Retinal pigment epithelial cell (primary cell): Measurements from ENCODE around the gene ESF1.

Experiments
- DNase-seq: peaks from one replicate; pipeline ENCODE4 v3.0.0-alpha.2; 2010; ENCODE audit warnings: low read depth
- H3K4me3 ChIP-seq: 2 replicates; pipeline ENCODE4 v1.5.1; 2011; ENCODE audit warnings: mild to moderate bottlenecking, low read length, control low read depth, moderate library complexity
- CTCF ChIP-seq: conservative IDR thresholded peaks from 2 replicates; pipeline ENCODE4 v1.5.1; 2011; ENCODE audit warnings: low read depth, low read length, control low read depth, inconsistent platforms

Gene ESF1

GRCh38 chr20:13758884-13759283, 25.8 kb downstream of the ESF1 start:
- H3K4me3 ChIP-seq: no peak overlapping the region
- TF ChIP-seq CTCF: no peak
- no peak for DNase-seq

GRCh38 chr20:13756551-13756950, 28.2 kb downstream of the ESF1 start:
- no peak overlapping the region for H3K4me3 ChIP-seq
- DNase-seq: no peak
- TF ChIP-seq CTCF: no peak

- H3K4me3 ChIP-seq: no peak overlapping the region
These were observed 28.9 kb downstream of the ESF1 start for GRCh38 chr20:13755809-13756208.

GRCh38 chr20:13753436-13754036, 31.2 kb downstream of the ESF1 start:
- DNase-seq: peak; percentile 5
- H3K4me3 ChIP-seq: no peak overlapping the region
- no peak for TF ChIP-seq CTCF

More at GRCh38 chr20:13755809-13756208, 28.9 kb downstream of the ESF1 start:
- no peak for TF ChIP-seq CTCF
- DNase-seq: no peak

- DNase-seq: no peak
- no peak overlapping the region for H3K4me3 ChIP-seq
- no peak for TF ChIP-seq CTCF
These were observed 34.9 kb downstream of the ESF1 start for GRCh38 chr20:13749811-13750210.

- H3K4me3 ChIP-seq: no peak overlapping the region
- TF ChIP-seq CTCF: no peak
- DNase-seq: no peak
These were observed 38.9 kb downstream of the ESF1 start for GRCh38 chr20:13745784-13746183.

- no peak overlapping the region for H3K4me3 ChIP-seq
- no peak for DNase-seq
- no peak for TF ChIP-seq CTCF
These were observed 40.4 kb downstream of the ESF1 start for GRCh38 chr20:13744352-13744751.
